ENCODE data around the gene VASH1. TPM values are rescaled to one million over a fixed set of nuclear protein-coding genes. Genes with fewer than 3 reads are reported as not detected.

VASH1 gene
- total RNA-seq, 2 donors from 2014 or later: 2.9 to 3.6 TPM

- Histone ChIP-seq H3K36me3 (no peaks in the 10 kb centered on the region), H3K9me3 (no peaks in the 10 kb centered on the region), H3K9ac (ENCODE audit: low read depth in 2 of 2, low read length in 2 of 2) (no peak overlapping the region), H3K27me3 (peaks cover 4% of the 10 kb centered on the region), H3K27ac (no peak overlapping the region), H3K4me3 (no peak overlapping the region), H3K4me1 (no peaks in the 10 kb centered on the region)
- TF ChIP-seq CTCF (IDR thresholded peaks at IDR 0.05): no peak
- intact Hi-C loops (cut with DNase I): no loop called here
- no peak for DNase-seq
Observed at GRCh38 chr14:76759589-76759988, 1.7 kb upstream of the VASH1 start.

- peak overlapping the region; percentile 14 to 76 for H3K9ac ChIP-seq (ENCODE audit: low read depth in 2 of 2, low read length in 2 of 2)
- no peaks in the 10 kb centered on the region for H3K9me3 ChIP-seq
- no peaks in the 10 kb centered on the region for H3K4me1 ChIP-seq
- no peak for DNase-seq
- no peak for TF ChIP-seq CTCF (IDR thresholded peaks at IDR 0.05)
- H3K4me3 ChIP-seq: peak overlapping the region; percentile 73
- H3K27me3 ChIP-seq: peaks cover 4% of the 10 kb centered on the region
- intact Hi-C loops (cut with DNase I): no loop called here
- H3K27ac ChIP-seq: no peak overlapping the region
- no peaks in the 10 kb centered on the region for H3K36me3 ChIP-seq
Observed at GRCh38 chr14:76760331-76761135, 735 bp upstream of the VASH1 start.

GRCh38 chr14:76761960-76762410 is 717 bp downstream of the VASH1 start:
- H3K4me3 ChIP-seq: peak overlapping the region; percentile 73
- H3K9me3 ChIP-seq: no peaks in the 10 kb centered on the region
- peak; percentile 20 for DNase-seq
- H3K4me1 ChIP-seq: no peaks in the 10 kb centered on the region
- intact Hi-C loops (cut with DNase I): no loop called here
- no peaks in the 10 kb centered on the region for H3K36me3 ChIP-seq
- H3K9ac ChIP-seq (ENCODE audit: low read depth in 2 of 2, low read length in 2 of 2): peak overlapping the region in 1 of 2 donors; percentile 76
- TF ChIP-seq CTCF (IDR thresholded peaks at IDR 0.05): no peak
- peak overlapping the region; percentile 55 for H3K27ac ChIP-seq
- peaks cover 4% of the 10 kb centered on the region for H3K27me3 ChIP-seq

- no peak overlapping the region for H3K27ac ChIP-seq
- intact Hi-C loops (cut with DNase I): no loop called here
- no peaks in the 10 kb centered on the region for H3K36me3 ChIP-seq
- H3K4me3 ChIP-seq: peak overlapping the region; percentile 73
- no peak for TF ChIP-seq CTCF (IDR thresholded peaks at IDR 0.05)
- peak overlapping the region in 1 of 2 donors; percentile 76 for H3K9ac ChIP-seq (ENCODE audit: low read depth in 2 of 2, low read length in 2 of 2)
- no peaks in the 10 kb centered on the region for H3K9me3 ChIP-seq
- DNase-seq: peak; percentile 32
- H3K27me3 ChIP-seq: peaks cover 4% of the 10 kb centered on the region
- no peaks in the 10 kb centered on the region for H3K4me1 ChIP-seq
Observed at GRCh38 chr14:76762411-76763095, 1.3 kb downstream of the VASH1 start.

GRCh38 chr14:76763096-76764041 is 2.1 kb downstream of the VASH1 start:
- no peak overlapping the region for H3K9ac ChIP-seq (ENCODE audit: low read depth in 2 of 2, low read length in 2 of 2)

More at GRCh38 chr14:76763096-76764041, 2.1 kb downstream of the VASH1 start:
- intact Hi-C loops (cut with DNase I): no loop called here
- no peaks in the 10 kb centered on the region for H3K4me1 ChIP-seq
- no peak overlapping the region for H3K27ac ChIP-seq
- H3K4me3 ChIP-seq: no peak overlapping the region
- no peaks in the 10 kb centered on the region for H3K36me3 ChIP-seq
- DNase-seq: no peak
- H3K27me3 ChIP-seq: peaks cover 4% of the 10 kb centered on the region
- H3K9me3 ChIP-seq: no peaks in the 10 kb centered on the region
- TF ChIP-seq CTCF (IDR thresholded peaks at IDR 0.05): no peak
